Adrenal gland (tissue), 5 donors: ENCODE data around the gene MOB3B.

Experiments used
- POLR2A ChIP-seq, 2 donors: fragments of 450-650 bp; IDR thresholded peaks; one replicate each; pipeline ENCODE4 v1.6.1; 2017; ENCODE audit warnings: antibody characterized with exemption in 2 of 2, mild to moderate bottlenecking in 2 of 2, moderate library complexity in 1 of 2
- TF ChIP-seq, protein P1 (sequence below), 6 experiments: fragments of 450-650 bp in 4 of 6; fragments of 200-600 bp in 2 of 6; sonication (generic) in 1 of 6; IDR thresholded peaks; 1 replicate in 5 of 6; 2 replicates in 1 of 6; pipeline versions ENCODE4 v1.5.1 to v1.8.0; 2016 to 2021; ENCODE audit warnings: antibody characterized with exemption in 6 of 6, mild to moderate bottlenecking in 2 of 6, moderate library complexity in 1 of 6
- donor health status: DM: no; HTN: no; CAD: no.

- TF ChIP-seq POLR2A (IDR thresholded peaks at IDR 0.05): no peak
- TF ChIP-seq, protein P1, sequence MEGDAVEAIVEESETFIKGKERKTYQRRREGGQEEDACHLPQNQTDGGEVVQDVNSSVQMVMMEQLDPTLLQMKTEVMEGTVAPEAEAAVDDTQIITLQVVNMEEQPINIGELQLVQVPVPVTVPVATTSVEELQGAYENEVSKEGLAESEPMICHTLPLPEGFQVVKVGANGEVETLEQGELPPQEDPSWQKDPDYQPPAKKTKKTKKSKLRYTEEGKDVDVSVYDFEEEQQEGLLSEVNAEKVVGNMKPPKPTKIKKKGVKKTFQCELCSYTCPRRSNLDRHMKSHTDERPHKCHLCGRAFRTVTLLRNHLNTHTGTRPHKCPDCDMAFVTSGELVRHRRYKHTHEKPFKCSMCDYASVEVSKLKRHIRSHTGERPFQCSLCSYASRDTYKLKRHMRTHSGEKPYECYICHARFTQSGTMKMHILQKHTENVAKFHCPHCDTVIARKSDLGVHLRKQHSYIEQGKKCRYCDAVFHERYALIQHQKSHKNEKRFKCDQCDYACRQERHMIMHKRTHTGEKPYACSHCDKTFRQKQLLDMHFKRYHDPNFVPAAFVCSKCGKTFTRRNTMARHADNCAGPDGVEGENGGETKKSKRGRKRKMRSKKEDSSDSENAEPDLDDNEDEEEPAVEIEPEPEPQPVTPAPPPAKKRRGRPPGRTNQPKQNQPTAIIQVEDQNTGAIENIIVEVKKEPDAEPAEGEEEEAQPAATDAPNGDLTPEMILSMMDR (IDR thresholded peaks at IDR 0.05): no peak
These were observed 39.8 kb upstream of the MOB3B start for GRCh38 chr9:27569406-27569805.
